GM18870 (cell line): ENCODE measurements around the gene BPIFB2.
"Not testable (repeated sequence)": the region's sequence is repeated elsewhere in the genome, so short reads cannot be mapped to it uniquely, and the experiment has no call there.

ENCODE experiments used
- ATAC-seq: cut with Tn5 transposase; IDR thresholded peaks from one replicate; pipeline ENCODE4 v1.9.1; 2021; ENCODE audit warnings: moderate library complexity; ENCODE audit not compliant: unreplicated experiment

The BPIFB2 gene

GRCh38 chr20:33034901-33035492, 27.5 kb downstream of the BPIFB2 start:
- ATAC-seq = no peak

DNA sequence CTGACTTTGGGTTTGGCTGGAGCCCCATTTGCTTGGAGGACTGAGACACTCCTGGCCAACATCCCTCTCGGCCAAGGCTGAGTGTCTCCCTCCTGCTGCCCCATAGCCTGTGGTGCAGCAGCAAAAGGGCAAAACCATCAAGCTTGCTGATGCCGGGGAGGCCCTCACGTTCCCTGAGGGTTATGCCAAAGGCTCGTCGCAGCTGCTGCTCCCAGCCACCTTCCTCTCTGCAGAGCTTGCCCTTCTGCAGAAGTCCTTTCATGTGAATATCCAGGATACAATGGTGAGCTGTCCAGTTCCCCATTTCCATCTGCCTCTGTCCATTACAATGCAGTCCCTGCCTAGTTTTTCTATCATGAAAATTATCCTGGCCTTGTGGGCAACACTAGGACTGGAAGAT, 30.0 kb downstream of the BPIFB2 start:
- ATAC-seq = no peak

GRCh38 chr20:33038243-33038642, 30.7 kb downstream of the BPIFB2 start:
- no peak for ATAC-seq

DNA sequence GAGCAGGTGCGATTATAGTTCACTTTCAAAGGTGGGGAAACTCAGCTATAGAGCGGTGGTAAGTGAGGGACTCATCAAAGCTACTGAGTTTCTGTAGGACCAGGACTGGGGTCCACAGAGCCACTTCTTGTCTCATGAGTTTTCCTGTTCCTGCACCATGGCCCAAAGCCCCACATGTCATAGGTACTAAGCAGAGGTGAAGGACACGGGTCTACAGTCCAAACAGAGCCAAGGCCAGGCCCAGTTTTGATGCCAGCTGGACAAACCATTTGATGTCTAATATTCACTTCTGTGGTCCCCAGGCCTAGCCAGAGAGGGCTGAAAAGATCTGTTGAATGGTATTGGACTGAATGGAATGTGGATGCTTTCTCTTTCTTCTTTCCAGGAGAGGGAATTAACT, 34.9 kb downstream of the BPIFB2 start:
- no peak for ATAC-seq

GRCh38 chr20:33042983-33043730, 35.7 kb downstream of the BPIFB2 start:
- no peak for ATAC-seq

DNA sequence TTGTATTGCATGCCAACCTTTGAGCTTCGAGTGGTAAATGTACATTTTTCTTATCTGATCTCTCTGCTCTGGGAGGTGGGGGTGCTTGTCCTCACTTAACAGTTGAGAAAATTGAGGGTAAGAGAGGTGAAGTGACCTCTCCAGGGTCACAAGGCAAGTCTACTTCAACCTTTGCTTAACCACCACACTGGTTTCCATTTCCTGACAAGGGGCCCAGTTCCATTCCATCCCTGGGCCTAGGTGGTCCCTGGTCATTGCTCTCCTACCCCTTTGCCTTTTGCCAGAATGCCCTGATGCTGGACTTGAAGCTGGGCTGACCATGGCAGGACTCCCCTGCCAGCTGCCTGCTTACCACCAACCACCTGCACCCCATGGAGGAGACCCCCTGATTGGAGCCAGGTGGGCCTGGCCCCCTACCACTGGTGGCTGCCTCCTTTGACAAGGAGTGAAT, 36.3 kb downstream of the BPIFB2 start:
- ATAC-seq = no peak

DNA sequence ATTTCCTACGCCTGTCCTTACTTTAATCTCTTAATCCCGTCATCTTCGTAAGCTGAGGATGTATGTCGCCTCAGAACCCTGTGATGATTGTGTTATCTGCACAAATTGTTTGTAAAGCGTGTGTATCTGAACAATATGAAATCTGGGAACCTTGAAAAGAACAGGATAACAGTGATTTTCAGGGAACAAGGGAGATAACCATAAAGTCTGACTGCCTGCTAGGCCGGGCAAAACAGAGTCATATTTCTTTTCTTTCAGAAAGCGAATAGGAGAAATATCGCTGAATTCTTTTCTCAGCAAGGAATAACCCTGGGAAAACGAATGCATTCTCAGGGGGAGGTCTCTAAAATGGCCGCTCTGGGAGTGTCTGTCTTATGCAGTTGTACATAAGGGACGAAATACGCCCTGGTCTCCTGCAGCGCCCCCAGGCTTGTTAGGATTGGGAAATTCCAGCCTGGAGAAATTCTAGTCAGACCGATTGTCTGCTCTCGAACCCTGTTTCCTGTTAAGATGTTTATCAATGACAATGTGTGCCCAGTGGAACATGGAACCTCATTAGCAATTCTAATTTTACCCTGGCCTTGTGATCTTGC, 37.7 kb downstream of the BPIFB2 start:
- not testable (repeated sequence) for ATAC-seq

GRCh38 chr20:33046412-33046811, 38.9 kb downstream of the BPIFB2 start:
- ATAC-seq = no peak

- no peak for ATAC-seq
Measured at GRCh38 chr20:33051333-33051732, 43.8 kb downstream of the BPIFB2 start.

- ATAC-seq = no peak
Measured at GRCh38 chr20:33053291-33054106, 46.0 kb downstream of the BPIFB2 start, which contains the start of gene BPIFB3. BPIFB3 (plus strand) TSS chr20:33053903; CDS start chr20:33055436, 1,533 bp downstream.

DNA sequence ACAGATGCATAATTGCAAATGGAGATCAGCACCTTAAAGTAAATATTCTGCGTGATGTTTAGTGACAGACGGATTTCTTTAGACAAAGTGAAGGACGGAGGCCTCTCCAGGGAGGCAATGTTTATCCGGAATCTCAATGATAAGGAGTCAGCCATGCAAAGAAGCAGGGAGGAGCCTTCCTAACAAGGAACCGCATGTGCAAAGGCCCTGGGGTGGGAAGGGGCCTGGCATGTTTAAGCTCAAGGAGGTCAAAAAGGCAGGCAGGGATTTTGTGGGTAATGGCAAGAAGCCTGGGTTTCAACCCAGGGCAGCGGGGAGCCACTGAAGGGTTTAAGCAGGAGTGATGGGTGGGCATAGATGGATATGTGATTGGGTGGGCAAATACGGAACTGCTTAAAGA, 46.9 kb downstream of the BPIFB2 start:
- no peak for ATAC-seq

DNA sequence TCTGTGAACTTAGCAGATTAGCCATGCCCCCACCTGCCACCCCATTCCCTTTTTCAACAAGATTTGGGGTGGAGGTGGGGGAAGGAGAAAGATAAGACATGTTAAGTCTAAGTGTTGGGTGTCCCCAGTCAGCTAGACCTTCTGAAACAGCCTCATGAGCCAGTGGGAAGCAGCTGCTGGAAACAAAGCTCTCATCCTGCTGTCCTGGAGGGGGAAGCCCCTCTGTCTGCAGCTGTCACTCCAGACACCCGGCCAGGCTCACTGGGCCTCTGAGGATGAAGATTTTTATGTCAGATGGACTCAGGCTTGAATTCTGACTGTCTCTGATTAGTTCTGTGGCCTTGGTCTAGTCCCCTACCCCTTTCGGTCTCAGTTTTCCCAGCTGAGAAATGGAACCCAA, 47.3 kb downstream of the BPIFB2 start:
- no peak for ATAC-seq

DNA sequence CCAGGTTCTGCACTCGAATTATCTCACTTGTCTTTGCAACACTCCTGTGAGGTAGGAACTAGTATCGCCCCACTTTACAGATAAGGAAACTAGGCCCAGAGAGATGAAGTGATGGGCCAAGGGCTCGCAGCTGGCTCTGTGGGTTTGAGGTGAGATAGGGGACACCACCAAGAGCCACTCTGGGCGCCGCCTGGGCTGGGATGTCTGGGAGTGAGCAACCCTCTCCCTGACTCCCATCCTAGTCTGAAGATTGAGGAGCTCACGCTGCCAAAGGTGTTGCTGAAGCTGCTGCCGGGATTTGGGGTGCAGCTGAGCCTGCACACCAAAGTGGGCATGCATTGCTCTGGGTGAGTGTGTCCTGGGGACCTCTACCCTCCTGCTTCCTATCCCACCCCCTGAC, 51.6 kb downstream of the BPIFB2 start:
- ATAC-seq = no peak

- no peak for ATAC-seq
Measured at GRCh38 chr20:33059741-33060390, 52.4 kb downstream of the BPIFB2 start.

DNA sequence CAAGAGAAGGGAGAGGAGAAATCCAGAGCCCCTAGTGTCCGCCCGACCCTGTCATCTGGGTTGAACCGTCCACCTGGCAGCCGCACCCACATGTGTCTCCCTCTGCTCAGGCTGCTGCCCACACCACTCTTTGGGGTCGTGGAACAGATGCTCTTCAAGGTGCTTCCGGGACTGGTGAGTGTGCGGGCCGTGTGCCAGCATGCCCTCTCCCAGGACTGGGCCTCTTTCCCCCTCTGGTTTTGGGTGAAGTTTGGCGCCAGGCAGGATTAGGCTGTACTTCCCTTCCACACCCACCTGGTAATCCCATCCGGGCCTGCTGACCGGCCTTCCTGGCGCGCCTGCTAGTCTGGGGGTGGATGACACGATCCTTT, 54.1 kb downstream of the BPIFB2 start:
- ATAC-seq = no peak

DNA sequence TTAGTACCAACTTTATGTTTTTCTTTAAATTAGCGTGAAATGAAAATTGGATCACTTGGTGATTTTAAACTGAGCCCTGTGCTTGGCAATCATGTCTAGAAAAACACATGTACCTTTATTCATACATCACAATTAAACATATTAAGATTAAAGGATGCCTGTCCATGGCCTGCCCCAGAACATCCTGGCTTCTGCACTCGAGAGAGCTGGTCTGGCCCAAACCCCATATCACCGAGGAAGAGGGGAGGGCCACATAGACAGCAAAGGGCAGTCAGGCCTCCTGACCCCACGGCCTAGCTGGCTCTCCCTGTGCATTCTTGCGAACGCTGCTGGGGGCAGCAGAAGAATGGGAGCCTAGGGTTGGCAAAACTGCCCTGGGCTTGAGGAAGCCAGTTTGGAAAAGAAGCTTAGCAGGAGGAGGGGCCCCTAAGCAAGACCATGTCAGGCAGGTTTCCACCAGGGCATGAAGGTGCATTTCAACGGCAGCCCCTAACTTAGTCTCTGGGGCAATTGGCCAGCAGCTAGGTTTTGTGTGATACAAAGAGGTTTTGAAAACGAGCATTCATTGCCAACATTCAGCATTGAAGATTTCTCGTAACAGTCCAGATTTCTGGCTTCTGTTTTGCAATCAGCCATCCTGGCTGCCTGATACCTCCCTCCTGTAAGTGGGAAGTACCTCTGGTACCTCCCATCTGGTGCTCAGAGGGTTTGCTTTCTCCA, 54.8 kb downstream of the BPIFB2 start:
- no peak for ATAC-seq

DNA sequence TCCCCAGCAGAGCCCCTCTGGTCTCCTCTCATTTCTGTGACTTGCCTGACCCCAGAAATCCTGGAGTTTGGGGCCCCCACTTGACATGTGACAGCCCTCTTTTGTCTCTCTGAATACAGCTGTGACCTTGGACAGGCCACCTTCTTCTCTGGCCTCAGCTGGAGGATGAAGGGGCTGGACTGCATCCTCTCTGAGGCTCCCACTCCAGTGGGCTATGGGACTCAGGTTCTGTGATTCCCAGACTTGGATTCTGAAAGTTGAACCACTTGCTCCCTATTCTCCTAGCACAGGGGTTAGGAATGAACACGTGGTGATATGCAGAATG, 55.3 kb downstream of the BPIFB2 start:
- ATAC-seq = no peak

- ATAC-seq = no peak
Measured at GRCh38 chr20:33063271-33063670, 55.8 kb downstream of the BPIFB2 start.

DNA sequence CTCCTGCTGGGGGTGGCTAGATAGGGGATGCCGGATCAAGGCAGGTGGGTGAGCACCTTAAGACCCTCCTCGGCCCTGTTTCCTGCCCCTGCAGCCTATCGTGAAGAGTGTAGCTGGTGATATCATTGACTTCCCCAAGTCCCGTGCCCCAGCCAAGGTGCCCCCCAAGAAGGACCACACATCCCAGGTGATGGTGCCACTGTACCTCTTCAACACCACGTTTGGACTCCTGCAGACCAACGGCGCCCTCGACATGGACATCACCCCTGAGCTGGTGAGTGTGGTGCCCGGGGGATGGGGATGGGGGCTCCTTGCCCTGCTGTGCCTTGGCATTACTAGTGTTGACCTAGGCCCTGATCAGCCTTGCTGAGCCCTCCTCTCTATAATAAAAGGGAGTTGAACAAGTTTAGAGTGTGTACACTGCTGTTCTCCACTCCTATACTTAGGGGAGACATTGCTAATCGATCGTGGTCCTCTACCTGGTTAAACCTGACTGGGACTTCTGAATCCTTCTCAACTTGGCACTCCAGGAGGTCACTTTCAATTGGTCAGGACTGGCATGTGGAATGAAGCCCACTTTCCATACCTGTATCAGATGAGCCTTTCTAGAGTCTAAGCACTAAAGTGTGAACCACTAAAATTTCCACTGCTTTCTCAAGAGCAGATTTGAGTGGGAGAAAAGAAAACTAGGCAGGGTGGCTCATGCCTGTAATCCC, 57.2 kb downstream of the BPIFB2 start:
- no peak for ATAC-seq

GRCh38 chr20:33065785-33066184, 58.3 kb downstream of the BPIFB2 start:
- ATAC-seq = no peak
